Measurements from ENCODE around the gene CABP7. TPM values are rescaled to one million over a fixed set of nuclear protein-coding genes. Genes with fewer than 3 reads are reported as not detected.

The CABP7 gene
- total and polyA plus RNA-seq, 2 of the 8 experiments (the other 6 are each of a cell fraction or from before 2014, with no cell fraction given), result 0.20 to 0.36 TPM

DNA sequence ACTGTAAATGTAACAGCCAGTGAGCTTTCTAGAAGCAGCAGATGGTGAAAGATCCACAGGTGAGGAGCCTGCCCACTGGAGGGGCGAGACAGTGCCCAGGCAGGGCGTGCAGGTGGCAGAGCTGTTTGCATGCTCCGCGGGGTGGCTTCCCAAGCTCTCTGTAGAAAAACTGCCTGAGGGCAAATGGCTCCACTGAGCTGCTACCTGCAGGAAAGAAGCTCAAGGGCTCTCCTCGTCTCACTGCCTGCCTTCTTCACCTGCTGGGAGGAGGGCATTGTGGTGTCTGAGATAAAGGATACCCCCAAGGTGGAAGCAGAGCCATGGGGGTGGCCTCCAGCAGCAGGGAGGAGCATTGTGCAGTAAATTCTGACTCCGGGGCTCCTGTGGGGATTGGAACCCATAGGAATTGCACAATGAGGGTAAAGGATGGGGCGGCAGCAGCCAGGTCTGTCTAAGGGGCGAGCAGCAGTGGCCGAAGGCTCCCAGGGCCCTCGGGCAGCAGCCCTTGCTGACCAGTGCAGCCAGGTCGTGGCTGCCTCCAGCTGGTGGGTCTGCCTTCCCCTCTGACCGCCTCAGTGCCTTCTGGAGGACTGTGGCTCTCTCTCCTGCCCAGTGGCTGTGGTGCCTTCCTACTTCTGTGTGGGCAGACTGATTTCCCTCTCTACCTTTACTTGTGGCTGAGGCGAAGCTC lies 28.0 kb upstream of the CABP7 start:
- no peaks in the 10 kb centered on the region for H3K27me3 ChIP-seq (replicated peaks in 1 of 4; ENCODE audit: control insufficient read depth in 3 of 4, extremely low read depth in 1 of 4, insufficient read depth in 3 of 4, low read length in 3 of 4)
- no peaks in the 10 kb centered on the region for H3K23me2 ChIP-seq (ENCODE audit: low read depth, low read length)
- H3K9ac ChIP-seq (replicated peaks in 1 of 4; ENCODE audit: extremely low read depth in 1 of 4, low read depth in 3 of 4, low read length in 3 of 4), result no peak overlapping the region
- peak overlapping the region; percentile 39 for H4K5ac ChIP-seq (ENCODE audit: insufficient read length, low read depth, low read length)
- no peak overlapping the region for H2AFZ ChIP-seq (ENCODE audit: low read length)
- peak overlapping the region; percentile 97 for H3K18ac ChIP-seq (ENCODE audit: extremely low read depth, low read length)
- no peak overlapping the region for H3K56ac ChIP-seq (replicated peaks; ENCODE audit: insufficient read length, low read depth, low read length)
- H3K79me1 ChIP-seq (ENCODE audit: low read depth, low read length), result no peaks in the 10 kb centered on the region; the same call in 1 of the 2 replicates
- POLR2A ChIA-PET (ENCODE audit: partially characterized antibody), result interaction anchor here (3.4 kb wide), 1 partner anchor 11 kb away, joined by 13 read pairs; no protein-coding TSS in a partner anchor
- no peaks in the 10 kb centered on the region for H3K79me2 ChIP-seq (ENCODE audit: control insufficient read depth in 1 of 2, insufficient read depth in 2 of 2, low read length in 2 of 2)
- no peak for TF ChIP-seq SP4 (IDR thresholded peaks at IDR 0.05; ENCODE audit: low read length)
- no peak for TF ChIP-seq TEAD4 (IDR thresholded peaks at IDR 0.05; ENCODE audit: low read depth, low read length)
- TF ChIP-seq RFX5 (IDR thresholded peaks at IDR 0.05; ENCODE audit: borderline replicate concordance, low read depth, low read length), result no peak
- no peak for TF ChIP-seq ASH2L (IDR thresholded peaks at IDR 0.05; ENCODE audit: low read length)
- no peak for TF ChIP-seq CBX5 (IDR thresholded peaks at IDR 0.05; ENCODE audit: low read depth, low read length)
- TF ChIP-seq RBBP5 (IDR thresholded peaks at IDR 0.05; ENCODE audit: borderline replicate concordance, low read depth, low read length), result no peak
- no peak for TF ChIP-seq MAFK (IDR thresholded peaks at IDR 0.05; ENCODE audit: low read depth, low read length)
- TF ChIP-seq HDAC2 (IDR thresholded peaks at IDR 0.05; ENCODE audit: borderline replicate concordance in 1 of 2, low read depth in 2 of 2, low read length in 2 of 2), result peak in 1 of 2 experiments; percentile 43; a peak in 1 of 4 replicates
- TF ChIP-seq RNF2 (IDR thresholded peaks at IDR 0.05; ENCODE audit: borderline replicate concordance, low read depth, low read length, missing control alignments, poor library complexity, severe bottlenecking), result no peak
- H3K9me3 ChIP-seq (ENCODE audit: insufficient read depth in 2 of 2, low read depth in 1 of 2, low read length in 1 of 2), result no peaks in the 10 kb centered on the region
- H3K27ac ChIP-seq (ENCODE audit: low read depth, low read length), result no peak overlapping the region
- H2AK5ac ChIP-seq (ENCODE audit: low read depth, low read length), result peak overlapping the region; percentile 83; the same call in 1 of the 2 replicates
- H3K14ac ChIP-seq (ENCODE audit: insufficient read length), result no peak overlapping the region
- H2BK12ac ChIP-seq (ENCODE audit: low read depth, low read length), result peak overlapping the region; percentile 94; the same call in 1 of the 2 replicates
- peak overlapping the region; percentile 41 for H3K4ac ChIP-seq (replicated peaks; ENCODE audit: insufficient read length, low read depth, low read length)
- FAIRE-seq, result peak; percentile 7
- H3K4me3 ChIP-seq (ENCODE audit: extremely low read depth in 1 of 4, insufficient read depth in 2 of 4, low read depth in 3 of 4, low read length in 4 of 4), result no peak overlapping the region
- peak overlapping the region; percentile 92 for H2BK15ac ChIP-seq (ENCODE audit: low read length)
- no peaks in the 10 kb centered on the region; a peak in 1 of 8 replicates for H3K36me3 ChIP-seq (ENCODE audit: control insufficient read depth in 2 of 4, insufficient read depth in 4 of 4, low read length in 3 of 4)
- no peak overlapping the region for H4K91ac ChIP-seq (replicated peaks; ENCODE audit: insufficient read length, low read length)
- no peak overlapping the region for H4K8ac ChIP-seq (ENCODE audit: extremely low read depth, insufficient read depth, low read length)
- CTCF ChIA-PET (ENCODE audit: partially characterized antibody), result interaction anchor here (0.6 to 6.5 kb wide), 15 partner anchors 10 to 397 kb away, joined by 3 to 60 read pairs (median 3); no protein-coding TSS in a partner anchor
- H3K4me1 ChIP-seq (replicated peaks in 1 of 4; ENCODE audit: control insufficient read depth in 3 of 4, insufficient read depth in 4 of 4, low read length in 3 of 4), result peaks cover 12 to 41% (median 28%) of the 10 kb centered on the region in 4 experiments
- DNase-seq (ENCODE audit: low read depth in 1 of 2, low spot score in 2 of 2), result peak in 1 of 2 experiments; percentile 66
- no peak overlapping the region for H2BK120ac ChIP-seq (replicated peaks; ENCODE audit: low read depth, low read length)
- peak overlapping the region; percentile 60; the same call in 1 of the 2 replicates for H2BK5ac ChIP-seq (ENCODE audit: low read depth, low read length)
- H3K23ac ChIP-seq (ENCODE audit: insufficient read length), result no peak overlapping the region
- peaks cover 0 to 3% of the 10 kb centered on the region in 2 experiments for H4K20me1 ChIP-seq (replicated peaks in 1 of 2; ENCODE audit: control insufficient read depth in 1 of 2, insufficient read depth in 2 of 2, low read length in 2 of 2)
- peak overlapping the region; percentile 35 to 45; a peak in 3 of 4 replicates for H3K4me2 ChIP-seq (ENCODE audit: insufficient read depth in 1 of 2, low read depth in 2 of 2, low read length in 2 of 2)
- H2BK20ac ChIP-seq (ENCODE audit: low read length), result peak overlapping the region; percentile 80
- WGBS, 2 experiments (ENCODE audit: extremely low coverage in 1 of 2, insufficient coverage in 1 of 2, insufficient read length in 1 of 2, insufficient replicate concordance in 2 of 2, low coverage in 1 of 2, low lambda C conversion rate in 2 of 2, missing lambda C conversion rate in 1 of 2), result 60% methylated on average over 13 of the region's 13 CpGs; no CpG with 5 or more reads in 1 of the 2 experiments

Measured in H1 (cell line).